GM12801 (cell line): ENCODE measurements around the gene SUSD2.

ENCODE experiments used
- CTCF ChIP-seq: IDR thresholded peaks from one replicate; pipeline ENCODE4 v1.5.1; 2011; ENCODE audit warnings: control low read depth; ENCODE audit not compliant: insufficient read length; ENCODE audit errors: extremely low read depth

The SUSD2 gene

GRCh38 chr22:24161909-24162308 lies 19.4 kb upstream of the SUSD2 start:
- no peak for TF ChIP-seq CTCF

- TF ChIP-seq CTCF, result no peak
Observed at GRCh38 chr22:24162436-24162835, 18.9 kb upstream of the SUSD2 start.

- no peak for TF ChIP-seq CTCF
Observed at GRCh38 chr22:24164243-24164642, 17.0 kb upstream of the SUSD2 start.

- TF ChIP-seq CTCF, result no peak
Observed at GRCh38 chr22:24164940-24165339, 16.3 kb upstream of the SUSD2 start.

GRCh38 chr22:24165673-24166072 lies 15.6 kb upstream of the SUSD2 start:
- TF ChIP-seq CTCF, result no peak

GRCh38 chr22:24166811-24167210 lies 14.5 kb upstream of the SUSD2 start:
- TF ChIP-seq CTCF, result no peak

- no peak for TF ChIP-seq CTCF
Observed at GRCh38 chr22:24169439-24170058, 11.7 kb upstream of the SUSD2 start.
